ENCODE data around the gene PRKG1.

DNA sequence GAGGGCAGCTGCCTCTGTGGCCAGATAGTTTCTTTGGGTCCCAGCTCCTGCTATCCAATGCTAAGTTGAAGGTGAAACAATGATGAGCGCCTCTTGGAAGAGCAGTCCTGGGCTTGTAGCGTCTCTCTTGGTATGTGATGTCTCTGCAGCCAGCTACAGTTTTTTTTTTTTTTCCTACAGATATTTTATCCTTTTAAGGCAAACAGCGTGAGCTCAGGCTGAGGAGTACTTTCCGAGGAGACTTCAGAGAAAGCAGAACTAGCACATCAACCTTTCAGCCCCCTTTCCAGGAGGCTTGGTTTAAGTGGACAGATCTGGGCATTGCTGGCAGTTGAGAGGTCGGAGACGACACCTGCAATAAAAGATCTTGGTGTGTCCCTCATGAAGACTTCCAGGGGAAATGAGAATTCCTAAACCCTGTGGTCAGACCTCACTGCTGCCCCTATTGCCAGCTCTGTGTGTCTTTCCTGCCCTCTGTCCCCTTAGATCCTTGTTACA is 9.1 kb downstream of the PRKG1 start:
- no peak for TF ChIP-seq RAD21 (IDR thresholded peaks at IDR 0.05)
- no peak for TF ChIP-seq EGR1 (IDR thresholded peaks at IDR 0.05; ENCODE audit: low read depth in 2 of 2)
- TF ChIP-seq, protein P1, sequence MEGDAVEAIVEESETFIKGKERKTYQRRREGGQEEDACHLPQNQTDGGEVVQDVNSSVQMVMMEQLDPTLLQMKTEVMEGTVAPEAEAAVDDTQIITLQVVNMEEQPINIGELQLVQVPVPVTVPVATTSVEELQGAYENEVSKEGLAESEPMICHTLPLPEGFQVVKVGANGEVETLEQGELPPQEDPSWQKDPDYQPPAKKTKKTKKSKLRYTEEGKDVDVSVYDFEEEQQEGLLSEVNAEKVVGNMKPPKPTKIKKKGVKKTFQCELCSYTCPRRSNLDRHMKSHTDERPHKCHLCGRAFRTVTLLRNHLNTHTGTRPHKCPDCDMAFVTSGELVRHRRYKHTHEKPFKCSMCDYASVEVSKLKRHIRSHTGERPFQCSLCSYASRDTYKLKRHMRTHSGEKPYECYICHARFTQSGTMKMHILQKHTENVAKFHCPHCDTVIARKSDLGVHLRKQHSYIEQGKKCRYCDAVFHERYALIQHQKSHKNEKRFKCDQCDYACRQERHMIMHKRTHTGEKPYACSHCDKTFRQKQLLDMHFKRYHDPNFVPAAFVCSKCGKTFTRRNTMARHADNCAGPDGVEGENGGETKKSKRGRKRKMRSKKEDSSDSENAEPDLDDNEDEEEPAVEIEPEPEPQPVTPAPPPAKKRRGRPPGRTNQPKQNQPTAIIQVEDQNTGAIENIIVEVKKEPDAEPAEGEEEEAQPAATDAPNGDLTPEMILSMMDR (IDR thresholded peaks at IDR 0.05; ENCODE audit: low read depth, low read length, missing input control): no peak
- TF ChIP-seq GABPA (IDR thresholded peaks at IDR 0.05 in 1 of 2, conservative IDR thresholded peaks at IDR 0.05 in 1 of 2): no peak
